Occipital lobe (tissue), 2 donors: ENCODE results near the gene CD9. TPM values are rescaled to one million over a fixed set of nuclear protein-coding genes. Genes with fewer than 3 reads are reported as not detected.
"Not testable (repeated sequence)": the region's sequence is repeated elsewhere in the genome, so short reads cannot be mapped to it uniquely, and the experiment has no call there.

Source experiments
- DNase-seq: peaks from one replicate; lab custom pipeline; 2025; lab: John Stamatoyannopoulos, UW
- total RNA-seq: library from RNA; depleted of rRNA; stranded (reverse); fragments of >200 nt; gene quantifications from one replicate; pipeline ENCODE4 v1.2.3, GENCODE V29; 2014

The CD9 gene
- total RNA-seq, 1 donor from 2014 or later: 29.5 TPM

- DNase-seq: no peak
These were observed 507 bp upstream of the CD9 start for GRCh38 chr12:6199531-6200255.

- no peak for DNase-seq
These were observed 1.0 kb downstream of the CD9 start for GRCh38 chr12:6201213-6201608.

- no peak for DNase-seq
These were observed 1.6 kb downstream of the CD9 start for GRCh38 chr12:6201826-6202225.

GRCh38 chr12:6202304-6202703, 2.1 kb downstream of the CD9 start:
- no peak for DNase-seq

GRCh38 chr12:6202846-6203245, 2.6 kb downstream of the CD9 start:
- no peak for DNase-seq

GRCh38 chr12:6203601-6204000, 3.4 kb downstream of the CD9 start:
- no peak for DNase-seq

- no peak for DNase-seq
These were observed 4.4 kb downstream of the CD9 start for GRCh38 chr12:6204533-6205143.

GRCh38 chr12:6205144-6205539, 4.9 kb downstream of the CD9 start:
- DNase-seq: no peak

GRCh38 chr12:6205761-6206160, 5.6 kb downstream of the CD9 start:
- no peak for DNase-seq

- no peak for DNase-seq
These were observed 6.1 kb downstream of the CD9 start for GRCh38 chr12:6206327-6206726.

GRCh38 chr12:6207259-6207925, 7.2 kb downstream of the CD9 start:
- no peak for DNase-seq

GRCh38 chr12:6208130-6208529, 7.9 kb downstream of the CD9 start:
- DNase-seq: no peak

GRCh38 chr12:6209428-6209827, 9.2 kb downstream of the CD9 start:
- not testable (repeated sequence) for DNase-seq

GRCh38 chr12:6211421-6211869, 11.2 kb downstream of the CD9 start:
- no peak for DNase-seq

- DNase-seq: no peak
These were observed 11.9 kb downstream of the CD9 start for GRCh38 chr12:6212086-6212485.

- no peak for DNase-seq
These were observed 13.8 kb downstream of the CD9 start for GRCh38 chr12:6213969-6214368.

- DNase-seq: no peak
These were observed 14.4 kb downstream of the CD9 start for GRCh38 chr12:6214633-6215032.

- DNase-seq: no peak
These were observed 15.1 kb downstream of the CD9 start for GRCh38 chr12:6215120-6215807.

- peak; percentile 79 for DNase-seq
These were observed 15.8 kb downstream of the CD9 start for GRCh38 chr12:6215932-6216494.

- no peak for DNase-seq
These were observed 16.4 kb downstream of the CD9 start for GRCh38 chr12:6216581-6216980.

GRCh38 chr12:6218347-6218925, 18.2 kb downstream of the CD9 start:
- no peak for DNase-seq
